Effector memory CD8-positive, alpha-beta T cell (primary cell): ENCODE data around the gene ZMIZ1.

ENCODE experiments used
- ATAC-seq: fragments of 150-1000 bp; cut with Tn5 transposase; replicated peaks from 2 replicates; pipeline ENCODE4 v1.10.0; 2021; ENCODE audit warnings: mild to moderate bottlenecking, moderate library complexity
- DNase-seq, 3 experiments: peaks; one replicate each; pipeline ENCODE4 v3.0.0; 2021
- H3K27ac Mint-ChIP-seq, 2 donors: one replicate each; pipeline ENCODE4 v1.8.0; 2022; ENCODE audit warnings: mild to moderate bottlenecking in 2 of 2, mixed read lengths in 2 of 2, moderate library complexity in 2 of 2
- H3K27me3 Mint-ChIP-seq, 2 donors: one replicate each; pipeline ENCODE4 v1.8.0; 2022; ENCODE audit warnings: mixed read lengths in 2 of 2
- H3K36me3 Mint-ChIP-seq: one replicate; pipeline ENCODE4 v1.8.0; 2022; ENCODE audit warnings: mild to moderate bottlenecking, moderate library complexity, mixed read lengths; ENCODE audit not compliant: insufficient read depth
- H3K4me1 Mint-ChIP-seq, 2 donors: one replicate each; pipeline ENCODE4 v1.8.0; 2022; ENCODE audit warnings: low read depth in 2 of 2, mixed read lengths in 2 of 2
- H3K4me3 Mint-ChIP-seq, 2 donors: one replicate each; pipeline ENCODE4 v1.8.0; 2022; ENCODE audit warnings: mild to moderate bottlenecking in 2 of 2, mixed read lengths in 2 of 2, moderate library complexity in 2 of 2
- H3K9me3 Mint-ChIP-seq, 2 donors: one replicate each; pipeline ENCODE4 v1.8.0; 2022; ENCODE audit warnings: mixed read lengths in 2 of 2

The ZMIZ1 gene

GRCh38 chr10:79130255-79130654 is 61.5 kb downstream of the ZMIZ1 start:
- H3K4me1 Mint-ChIP-seq = peaks cover 5 to 20% of the 10 kb centered on the region in 2 donors
- H3K27me3 Mint-ChIP-seq = no peaks in the 10 kb centered on the region
- ATAC-seq = no peak
- DNase-seq = no peak
- peaks cover 3% of the 10 kb centered on the region for H3K36me3 Mint-ChIP-seq
- peak overlapping the region in 1 of 2 donors; percentile 81 for H3K27ac Mint-ChIP-seq
- H3K9me3 Mint-ChIP-seq = no peaks in the 10 kb centered on the region
- H3K4me3 Mint-ChIP-seq = no peak overlapping the region

- Mint-ChIP-seq H3K36me3 (peaks cover 3% of the 10 kb centered on the region), H3K27me3 (no peaks in the 10 kb centered on the region), H3K4me1 (peaks cover 8 to 19% of the 10 kb centered on the region in 2 donors), H3K9me3 (no peaks in the 10 kb centered on the region), H3K27ac (no peak overlapping the region), H3K4me3 (no peak overlapping the region)
- ATAC-seq (no peak), DNase-seq (no peak)
Measured at GRCh38 chr10:79130846-79131245, 62.1 kb downstream of the ZMIZ1 start.

GRCh38 chr10:79131836-79132631 is 63.3 kb downstream of the ZMIZ1 start:
- H3K27me3 Mint-ChIP-seq = no peaks in the 10 kb centered on the region
- peak overlapping the region in 1 of 2 donors; percentile 69 for H3K27ac Mint-ChIP-seq
- DNase-seq = no peak
- H3K4me1 Mint-ChIP-seq = peaks cover 20 to 25% of the 10 kb centered on the region in 2 donors
- ATAC-seq = no peak
- H3K36me3 Mint-ChIP-seq = peaks cover 3% of the 10 kb centered on the region
- H3K9me3 Mint-ChIP-seq = no peaks in the 10 kb centered on the region
- no peak overlapping the region for H3K4me3 Mint-ChIP-seq

GRCh38 chr10:79132681-79133381 is 64.1 kb downstream of the ZMIZ1 start:
- peak overlapping the region; percentile 23 to 35 for H3K27ac Mint-ChIP-seq
- ATAC-seq (no peak), DNase-seq (no peak)
- no peak overlapping the region for H3K4me3 Mint-ChIP-seq
- peaks cover 22 to 32% of the 10 kb centered on the region in 2 donors for H3K4me1 Mint-ChIP-seq
- no peaks in the 10 kb centered on the region for H3K9me3 Mint-ChIP-seq
- peaks cover 3% of the 10 kb centered on the region for H3K36me3 Mint-ChIP-seq
- H3K27me3 Mint-ChIP-seq = no peaks in the 10 kb centered on the region

GRCh38 chr10:79133416-79133815 is 64.7 kb downstream of the ZMIZ1 start:
- Mint-ChIP-seq H3K4me1 (peaks cover 28 to 34% of the 10 kb centered on the region in 2 donors), H3K4me3 (no peak overlapping the region), H3K9me3 (no peaks in the 10 kb centered on the region), H3K36me3 (peaks cover 3% of the 10 kb centered on the region), H3K27ac (peak overlapping the region in 1 of 2 donors; percentile 35), H3K27me3 (no peaks in the 10 kb centered on the region)
- DNase-seq (no peak), ATAC-seq (no peak)

- no peak for ATAC-seq
Measured at GRCh38 chr10:79135790-79136189, 67.0 kb downstream of the ZMIZ1 start.

GRCh38 chr10:79136236-79137005 is 67.7 kb downstream of the ZMIZ1 start:
- no peaks in the 10 kb centered on the region for H3K9me3 Mint-ChIP-seq
- peak overlapping the region; percentile 93 for H3K27ac Mint-ChIP-seq
- DNase-seq (no peak), ATAC-seq (no peak)
- no peaks in the 10 kb centered on the region for H3K27me3 Mint-ChIP-seq
- peaks cover 30 to 31% of the 10 kb centered on the region in 2 donors for H3K4me1 Mint-ChIP-seq
- H3K4me3 Mint-ChIP-seq = peak overlapping the region; percentile 73 to 79
- peaks cover 7% of the 10 kb centered on the region for H3K36me3 Mint-ChIP-seq

More at GRCh38 chr10:79135790-79136189, 67.0 kb downstream of the ZMIZ1 start:
- H3K27ac Mint-ChIP-seq = peak overlapping the region; percentile 93
- H3K27me3 Mint-ChIP-seq = no peaks in the 10 kb centered on the region
- peak overlapping the region in 1 of 2 donors; percentile 79 for H3K4me3 Mint-ChIP-seq
- DNase-seq = no peak
- H3K9me3 Mint-ChIP-seq = no peaks in the 10 kb centered on the region
- H3K36me3 Mint-ChIP-seq = peaks cover 8% of the 10 kb centered on the region
- H3K4me1 Mint-ChIP-seq = peaks cover 30 to 31% of the 10 kb centered on the region in 2 donors

GRCh38 chr10:79137300-79137756 is 68.6 kb downstream of the ZMIZ1 start:
- Mint-ChIP-seq H3K9me3 (no peaks in the 10 kb centered on the region), H3K36me3 (peaks cover 5% of the 10 kb centered on the region), H3K4me3 (peak overlapping the region; percentile 73 to 79), H3K4me1 (peaks cover 34 to 37% of the 10 kb centered on the region in 2 donors), H3K27me3 (no peaks in the 10 kb centered on the region), H3K27ac (peak overlapping the region; percentile 93)
- DNase-seq (no peak), ATAC-seq (no peak)

GRCh38 chr10:79137826-79138225 is 69.1 kb downstream of the ZMIZ1 start:
- peaks cover 37% of the 10 kb centered on the region in 2 donors for H3K4me1 Mint-ChIP-seq
- H3K9me3 Mint-ChIP-seq = no peaks in the 10 kb centered on the region
- H3K4me3 Mint-ChIP-seq = peak overlapping the region; percentile 73 to 79
- DNase-seq (peak; percentile 24 to 39 (median 32)), ATAC-seq (peak; percentile 89)
- H3K36me3 Mint-ChIP-seq = peaks cover 5% of the 10 kb centered on the region
- peak overlapping the region; percentile 93 for H3K27ac Mint-ChIP-seq
- H3K27me3 Mint-ChIP-seq = no peaks in the 10 kb centered on the region

- no peak for DNase-seq
- H3K4me1 Mint-ChIP-seq = peaks cover 37 to 38% of the 10 kb centered on the region in 2 donors
- H3K9me3 Mint-ChIP-seq = no peaks in the 10 kb centered on the region
- ATAC-seq = no peak
- peak overlapping the region; percentile 93 for H3K27ac Mint-ChIP-seq
- H3K4me3 Mint-ChIP-seq = peak overlapping the region; percentile 73 to 79
- peaks cover 5% of the 10 kb centered on the region for H3K36me3 Mint-ChIP-seq
- H3K27me3 Mint-ChIP-seq = no peaks in the 10 kb centered on the region
Measured at GRCh38 chr10:79138449-79139123, 69.8 kb downstream of the ZMIZ1 start.

- H3K27ac Mint-ChIP-seq = peak overlapping the region in 1 of 2 donors; percentile 93
- peaks cover 37 to 38% of the 10 kb centered on the region in 2 donors for H3K4me1 Mint-ChIP-seq
- no peaks in the 10 kb centered on the region for H3K9me3 Mint-ChIP-seq
- ATAC-seq (no peak), DNase-seq (no peak)
- no peak overlapping the region for H3K4me3 Mint-ChIP-seq
- H3K27me3 Mint-ChIP-seq = no peaks in the 10 kb centered on the region
- peaks cover 5% of the 10 kb centered on the region for H3K36me3 Mint-ChIP-seq
Measured at GRCh38 chr10:79139124-79139835, 70.5 kb downstream of the ZMIZ1 start.

- no peaks in the 10 kb centered on the region for H3K27me3 Mint-ChIP-seq
- no peaks in the 10 kb centered on the region for H3K9me3 Mint-ChIP-seq
- peaks cover 42 to 47% of the 10 kb centered on the region in 2 donors for H3K4me1 Mint-ChIP-seq
- ATAC-seq = no peak
- H3K36me3 Mint-ChIP-seq = peaks cover 5% of the 10 kb centered on the region
- no peak overlapping the region for H3K4me3 Mint-ChIP-seq
- DNase-seq = no peak
- peak overlapping the region in 1 of 2 donors; percentile 68 for H3K27ac Mint-ChIP-seq
Measured at GRCh38 chr10:79140085-79140793, 71.5 kb downstream of the ZMIZ1 start.
